A673 (cell line): ENCODE measurements around the gene NOL9.

ENCODE experiments used
- CTCF ChIP-seq: fragments of 300-800, 200-600 bp; sonication (generic); conservative IDR thresholded peaks from 2 replicates; pipeline ENCODE4 v1.5.1; 2017; ENCODE audit warnings: low read depth, mild to moderate bottlenecking, antibody characterized with exemption, low read length, moderate library complexity, mixed read lengths
- EZH2 ChIP-seq: fragments of 200-600 bp; sonication (generic); IDR thresholded peaks from 2 replicates; pipeline ENCODE4 v1.6.1; 2017; ENCODE audit warnings: borderline replicate concordance, low read depth, mild to moderate bottlenecking, mixed read lengths, antibody characterized with exemption, low read length; ENCODE audit not compliant: poor library complexity, severe bottlenecking

DNA sequence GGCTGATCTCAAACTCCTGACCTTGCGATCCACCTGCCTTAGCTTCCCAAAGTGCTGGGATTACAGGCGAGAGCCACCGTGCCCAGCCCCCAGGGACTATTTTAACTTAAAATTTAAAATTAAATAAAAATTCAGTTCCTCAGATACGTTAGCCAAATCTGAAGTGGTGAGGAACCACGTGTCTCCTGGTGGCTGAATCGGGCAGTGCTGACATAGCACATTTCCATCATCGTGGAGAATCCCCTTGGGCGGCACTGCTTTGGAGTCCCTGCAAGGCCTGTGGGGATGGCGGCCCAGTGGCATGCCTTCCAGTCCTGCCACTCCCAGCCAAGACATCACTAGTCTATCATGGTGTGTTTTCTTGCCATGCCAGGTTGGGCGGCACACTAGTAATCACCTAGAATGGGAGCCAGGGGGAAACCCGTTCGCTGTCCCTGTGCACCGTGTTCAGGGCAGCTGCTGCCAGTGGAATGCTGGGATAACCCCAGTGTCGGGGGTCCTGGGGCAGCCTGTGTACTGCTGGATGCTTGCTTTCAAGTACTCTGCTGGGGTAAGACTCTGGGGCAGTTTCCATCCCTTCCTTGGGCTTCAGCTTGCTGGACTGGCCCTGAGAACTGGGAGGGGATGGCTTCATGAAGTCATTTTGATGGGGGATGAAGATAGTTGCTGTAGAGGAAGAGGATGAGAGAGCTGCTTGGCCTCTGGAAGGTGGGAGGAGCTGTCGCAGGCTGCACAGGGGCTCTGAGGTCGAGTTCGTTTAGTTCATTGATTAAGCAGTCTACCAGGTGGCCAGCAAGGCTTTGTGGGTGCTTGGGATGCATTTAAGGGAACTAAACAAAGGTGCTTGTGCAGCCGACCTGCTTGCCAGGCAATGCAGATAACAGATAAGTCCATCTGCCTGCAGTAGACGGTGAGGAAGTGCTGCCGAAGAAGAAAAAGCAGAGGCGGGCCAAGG lies 30.1 kb upstream of the NOL9 start:
- TF ChIP-seq EZH2 (no peak), CTCF (0 out of 2 replicates have a peak, but pooled peaks have one; percentile 10)
